B cell (primary cell): ENCODE results near the gene TMX2. TPM values are rescaled to one million over a fixed set of nuclear protein-coding genes. Genes with fewer than 3 reads are reported as not detected.

Experiments
- ATAC-seq: fragments of 200-7000 bp; cut with Tn5 transposase; one replicate; pipeline ENCODE4 v1.10.0; 2021; ENCODE audit warnings: low read depth, mild to moderate bottlenecking, moderate number of reproducible peaks, moderate library complexity
- CTCF ChIA-PET: fragments of 350-600 bp; sonication (Branson Sonifier 250); formaldehyde crosslinking; loops from one replicate; lab custom pipeline; 2021; ENCODE audit warnings: antibody characterized with exemption, inconsistent platforms; lab: Charles Lee
- POLR2A ChIA-PET: fragments of 350-600 bp; sonication (Branson Sonifier 250); formaldehyde crosslinking; loops from one replicate; lab custom pipeline; 2021; ENCODE audit warnings: antibody characterized with exemption; lab: Charles Lee
- DNase-seq: peaks from one replicate; pipeline ENCODE4 v3.0.0; 2013
- H2AFZ ChIP-seq: 2 replicates; pipeline ENCODE4 v1.6.1; 2012; ENCODE audit warnings: mild to moderate bottlenecking, low read depth, low read length; ENCODE audit not compliant: insufficient read depth, poor library complexity, severe bottlenecking
- H3K27ac ChIP-seq, 2 donors: 1 replicate in 1 of 2; 2 replicates in 1 of 2; pipeline ENCODE4 v1.5.1; 2012 to 2013; ENCODE audit warnings: low read length in 2 of 2, mild to moderate bottlenecking in 2 of 2, moderate library complexity in 1 of 2
- H3K27me3 ChIP-seq, 4 experiments: fragments of 200-600 bp in 1 of 4; sonication (generic) in 1 of 4; replicated peaks in 1 of 4; 1 replicate in 2 of 4; 2 replicates in 2 of 4; pipeline versions ENCODE4 v1.6.1 to v1.7.0; 2013 to 2016; ENCODE audit warnings: low read length in 3 of 4, mild to moderate bottlenecking in 2 of 4, mixed read lengths in 1 of 4, moderate library complexity in 1 of 4; ENCODE audit not compliant: insufficient read depth in 4 of 4, control insufficient read depth in 3 of 4; ENCODE audit errors: control extremely low read depth in 1 of 4
- H3K36me3 ChIP-seq, 2 experiments: replicated peaks in 1 of 2; 1 replicate in 1 of 2; 2 replicates in 1 of 2; pipeline versions ENCODE4 v1.6.1 to v1.7.1; 2013; ENCODE audit warnings: low read length in 1 of 2; ENCODE audit not compliant: insufficient read depth in 2 of 2, control insufficient read depth in 1 of 2; ENCODE audit errors: control extremely low read depth in 1 of 2, extremely low read depth in 1 of 2
- H3K4me1 ChIP-seq, 2 donors: fragments of 200-600 bp in 1 of 2; sonication (generic) in 1 of 2; 1 replicate in 1 of 2; 2 replicates in 1 of 2; pipeline versions ENCODE4 v1.5.1 to v1.6.1; 2013 to 2017; ENCODE audit warnings: low read length in 2 of 2; ENCODE audit not compliant: control insufficient read depth in 2 of 2, insufficient read depth in 2 of 2
- H3K4me2 ChIP-seq: replicated peaks from 2 replicates; pipeline ENCODE3; 2012; ENCODE audit warnings: mild to moderate bottlenecking, low read depth, low read length; ENCODE audit not compliant: poor library complexity, severe bottlenecking
- H3K4me3 ChIP-seq, 5 experiments: fragments of 200-600 bp in 1 of 5; sonication (generic) in 1 of 5; 1 replicate in 3 of 5; 2 replicates in 2 of 5; pipeline versions ENCODE4 v1.5.1 to v1.7.0; 2011 to 2016; ENCODE audit warnings: low read length in 4 of 5, mild to moderate bottlenecking in 4 of 5, low read depth in 2 of 5, control low read depth in 1 of 5, moderate library complexity in 1 of 5; ENCODE audit not compliant: insufficient read depth in 1 of 5; ENCODE audit errors: control extremely low read depth in 1 of 5, extremely low read depth in 1 of 5
- H3K79me2 ChIP-seq: fragments of 200-600 bp; sonication (generic); one replicate; pipeline ENCODE4 v1.6.0; 2016; ENCODE audit warnings: low read length; ENCODE audit not compliant: control insufficient read depth, insufficient read depth
- H3K9ac ChIP-seq: fragments of 200-600 bp; sonication (generic); 2 replicates; pipeline ENCODE4 v1.6.1; 2017; ENCODE audit warnings: mild to moderate bottlenecking, low read length, moderate library complexity
- H3K9me3 ChIP-seq, 3 donors: one replicate each; pipeline versions ENCODE4 v1.6.1 to v1.7.1; 2013; ENCODE audit warnings: low read length in 2 of 3; ENCODE audit not compliant: control insufficient read depth in 2 of 3, insufficient read depth in 1 of 3; ENCODE audit errors: control extremely low read depth in 1 of 3
- H4K20me1 ChIP-seq: 2 replicates; pipeline ENCODE4 v1.6.0; 2012; ENCODE audit warnings: mild to moderate bottlenecking, low read length; ENCODE audit not compliant: insufficient read depth, control insufficient read depth, poor library complexity, severe bottlenecking
- H3K27ac Mint-ChIP-seq: one replicate; pipeline ENCODE4 v1.8.0; 2021; ENCODE audit warnings: mixed read lengths
- H3K27me3 Mint-ChIP-seq: one replicate; pipeline ENCODE4 v1.8.0; 2021; ENCODE audit warnings: mixed read lengths
- H3K4me1 Mint-ChIP-seq: one replicate; pipeline ENCODE4 v1.8.0; 2021; ENCODE audit warnings: mixed read lengths
- H3K4me3 Mint-ChIP-seq: one replicate; pipeline ENCODE4 v1.8.0; 2021; ENCODE audit warnings: mixed read lengths
- H3K9me3 Mint-ChIP-seq: one replicate; pipeline ENCODE4 v1.8.0; 2022; ENCODE audit warnings: mixed read lengths; ENCODE audit not compliant: insufficient read depth
- CTCF ChIP-seq: fragments of 200-600 bp; IDR thresholded peaks from one replicate; pipeline ENCODE4 v1.8.0; 2022; ENCODE audit warnings: antibody characterized with exemption, mild to moderate bottlenecking
- EZH2 ChIP-seq: IDR thresholded peaks from 2 replicates; pipeline ENCODE4 v1.6.1; 2012; ENCODE audit warnings: borderline replicate concordance, low read depth, mild to moderate bottlenecking, moderate library complexity, low read length; ENCODE audit not compliant: insufficient read depth, poor library complexity, severe bottlenecking
- WGBS: methylation state at CpG from one replicate; pipeline ENCODE4 v1.1.5; 2013; ENCODE audit warnings: missing lambda C conversion rate; ENCODE audit not compliant: insufficient coverage; 5-methylcytosine and 5-hydroxymethylcytosine counted together
- intact Hi-C: fragments of 100-400 bp; cut with micrococcal nuclease; formaldehyde crosslinking; loops from one replicate; pipeline ENCODE4 v1.10.0; 2022
- polyA plus RNA-seq: library from polyadenylated mRNA; depleted of rRNA; stranded (reverse); fragments of >200 nt; gene quantifications from 2 replicates; pipeline ENCODE4 v1.2.3, GENCODE V29; 2012
- total RNA-seq, 2 donors: library from RNA; stranded (reverse); fragments of 120-200 nt in 1 of 2; gene quantifications; 1 replicate in 1 of 2; 2 replicates in 1 of 2; pipeline versions ENCODE4 v1.2.3 to v1.2.4, GENCODE V29; 2013 to 2022

The TMX2 gene
- total and polyA plus RNA-seq, 2 donors (not counting 1 experiment from before 2014, with no cell fraction given), result 40.3 to 60.2 TPM

DNA sequence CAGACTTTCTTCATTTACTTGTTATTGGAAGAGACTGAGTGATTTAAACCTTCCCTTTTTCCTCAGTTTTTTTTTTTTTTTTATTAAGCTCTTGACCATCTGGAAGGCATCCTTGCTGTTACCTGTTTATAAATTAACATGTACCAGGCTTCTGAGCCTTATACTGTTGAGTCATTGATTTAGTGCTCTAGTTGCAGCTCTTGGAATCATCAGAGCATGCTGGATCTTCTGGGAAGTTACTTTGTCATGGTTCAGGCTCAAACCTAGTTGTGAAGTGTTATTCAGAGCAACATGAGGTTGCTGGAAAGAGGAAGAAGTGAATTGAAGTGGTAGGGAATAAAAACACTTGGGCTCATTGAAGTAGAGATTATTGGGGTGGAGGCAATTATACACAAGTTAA lies 38.1 kb upstream of the TMX2 start:
- DNase-seq (no peak), ATAC-seq (no peak)
- no peaks in the 10 kb centered on the region for H3K27me3 ChIP-seq
- H3K9me3 ChIP-seq, result no peaks in the 10 kb centered on the region
- CTCF ChIA-PET, result interaction anchor here (0.6 to 1.4 kb wide), 3 partner anchors 30 to 1596 kb away, joined by 3 to 7 read pairs (median 4); no protein-coding TSS in a partner anchor
- TF ChIP-seq CTCF (no peak), EZH2 (no peak)
- no peak overlapping the region for H2AFZ ChIP-seq
- H4K20me1 ChIP-seq, result peaks cover 67% of the 10 kb centered on the region
- H3K4me1 Mint-ChIP-seq, result peaks cover 54% of the 10 kb centered on the region
- H3K27me3 Mint-ChIP-seq, result no peaks in the 10 kb centered on the region
- H3K27ac ChIP-seq, result peak overlapping the region in 1 of 2 donors; percentile 0
- H3K4me3 ChIP-seq, result no peak overlapping the region
- H3K9me3 Mint-ChIP-seq, result no peaks in the 10 kb centered on the region
- no peak overlapping the region for H3K4me2 ChIP-seq
- no peak overlapping the region for H3K4me3 Mint-ChIP-seq
- no peak overlapping the region for H3K9ac ChIP-seq
- H3K36me3 ChIP-seq, result peaks cover 0 to 54% of the 10 kb centered on the region in 2 experiments
- no peak overlapping the region for H3K27ac Mint-ChIP-seq
- intact Hi-C loops, result no loop called here
- POLR2A ChIA-PET, result no interaction called here
- peaks cover 6 to 18% of the 10 kb centered on the region in 2 donors for H3K4me1 ChIP-seq
- peaks cover 99% of the 10 kb centered on the region for H3K79me2 ChIP-seq

DNA sequence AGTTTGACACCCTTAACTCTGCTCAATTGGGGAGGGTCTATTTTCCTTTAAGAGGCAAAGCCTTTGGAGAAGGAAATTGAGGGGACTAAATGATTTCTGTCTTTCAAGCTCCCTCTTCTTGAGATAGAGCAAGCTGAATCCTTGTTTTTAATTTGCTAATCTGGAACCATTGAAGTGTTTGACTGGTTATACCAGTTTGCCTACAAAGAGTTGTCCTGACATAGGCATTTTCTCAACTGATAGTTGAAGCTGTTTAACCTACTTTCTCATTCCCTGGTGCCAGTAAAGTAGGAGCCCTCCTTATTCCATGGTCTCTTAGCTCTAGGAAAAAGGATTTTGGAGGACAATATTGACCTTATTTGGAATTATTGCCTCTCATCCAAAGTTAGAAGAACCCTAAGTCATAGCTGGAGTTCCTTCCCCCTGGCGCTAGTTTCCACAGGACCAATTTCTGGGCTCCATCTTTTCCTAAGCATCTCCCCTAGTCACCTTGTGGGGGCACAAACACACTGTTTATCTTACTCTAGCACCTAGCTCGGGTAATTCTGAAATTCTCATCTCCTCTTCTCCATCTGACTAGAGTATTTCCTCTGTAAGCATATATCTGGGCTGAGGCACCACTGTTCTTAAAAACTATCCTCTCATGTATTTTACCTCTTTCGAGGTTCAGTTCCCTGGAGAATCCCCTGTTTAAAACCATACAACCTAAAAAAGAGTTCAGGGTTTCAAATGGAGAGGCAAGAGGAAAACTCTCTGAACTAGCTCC lies 37.0 kb upstream of the TMX2 start:
- H3K4me2 ChIP-seq, result no peak overlapping the region
- no peaks in the 10 kb centered on the region for H3K9me3 ChIP-seq
- ChIA-PET POLR2A (no interaction called here), CTCF (interaction anchor here (0.5 to 1.4 kb wide), 4 partner anchors 12 to 141 kb away, joined by 4 to 7 read pairs (median 6); no protein-coding TSS in a partner anchor)
- 80% methylated on average over 2 of the region's 3 CpGs for WGBS
- H3K9me3 Mint-ChIP-seq, result no peaks in the 10 kb centered on the region
- no peak for TF ChIP-seq CTCF
- TF ChIP-seq EZH2, result no peak
- no peak for DNase-seq
- H3K4me1 ChIP-seq, result peaks cover 0 to 8% of the 10 kb centered on the region in 2 donors
- no peak overlapping the region for H3K4me3 ChIP-seq
- no peak overlapping the region for H3K9ac ChIP-seq
- H3K27ac Mint-ChIP-seq, result no peak overlapping the region
- intact Hi-C loops, result no loop called here
- H3K36me3 ChIP-seq, result peaks cover 0 to 59% of the 10 kb centered on the region in 2 experiments
- peaks cover 49% of the 10 kb centered on the region for H3K4me1 Mint-ChIP-seq
- peaks cover 78% of the 10 kb centered on the region for H4K20me1 ChIP-seq
- no peak overlapping the region for H3K4me3 Mint-ChIP-seq
- H3K27ac ChIP-seq, result peak overlapping the region in 1 of 2 donors; percentile 20
- H3K79me2 ChIP-seq, result peaks cover 99% of the 10 kb centered on the region
- H2AFZ ChIP-seq, result no peak overlapping the region
- H3K27me3 Mint-ChIP-seq, result no peaks in the 10 kb centered on the region
- ATAC-seq, result no peak
- no peaks in the 10 kb centered on the region for H3K27me3 ChIP-seq
